ENCODE results near the gene PHF23.

The PHF23 gene

DNA sequence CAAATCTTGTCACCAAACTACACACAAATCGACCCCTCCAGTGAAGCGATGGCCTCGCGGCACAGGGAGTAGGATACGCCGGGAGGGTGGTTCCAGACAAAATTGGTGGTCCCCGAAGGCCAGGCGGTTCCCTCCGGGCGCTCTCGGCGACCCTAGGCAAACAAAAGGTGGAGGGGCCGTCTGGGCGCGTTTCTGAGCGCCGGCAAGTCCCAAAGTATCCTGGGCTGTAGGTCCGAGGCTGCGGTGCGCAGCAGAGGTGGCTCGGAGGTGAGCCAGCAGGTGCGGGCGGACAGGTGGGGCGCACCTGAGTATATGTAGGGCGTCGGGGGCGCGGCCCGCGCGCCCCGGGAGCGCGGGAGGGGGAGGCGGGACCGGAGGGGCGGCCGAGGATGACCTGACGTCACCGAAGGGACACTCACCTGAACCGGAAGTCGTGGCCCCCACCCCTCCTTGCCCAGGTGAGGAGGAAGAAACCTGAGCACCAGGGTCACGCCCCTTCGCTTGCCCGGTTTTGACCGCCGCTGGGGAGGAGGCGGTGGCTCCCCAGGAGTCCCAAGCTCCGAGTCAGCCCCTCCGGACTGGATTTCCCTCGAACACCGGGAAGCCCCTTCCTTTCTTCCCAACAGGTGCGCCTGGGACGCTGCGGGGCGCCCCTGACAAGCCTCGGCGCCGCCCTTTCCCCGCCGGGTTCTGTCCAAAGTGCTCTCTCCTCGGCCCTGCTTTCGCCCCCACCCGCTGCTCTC, 23.1 kb upstream of the PHF23 start, which contains the start of gene CLDN7:
Gene CLDN7, minus strand, starts transcription at position 287 of the 743 bp plus-strand sequence. CDS start 435 bp downstream, outside the sequence.
- TF ChIP-seq, protein P1, sequence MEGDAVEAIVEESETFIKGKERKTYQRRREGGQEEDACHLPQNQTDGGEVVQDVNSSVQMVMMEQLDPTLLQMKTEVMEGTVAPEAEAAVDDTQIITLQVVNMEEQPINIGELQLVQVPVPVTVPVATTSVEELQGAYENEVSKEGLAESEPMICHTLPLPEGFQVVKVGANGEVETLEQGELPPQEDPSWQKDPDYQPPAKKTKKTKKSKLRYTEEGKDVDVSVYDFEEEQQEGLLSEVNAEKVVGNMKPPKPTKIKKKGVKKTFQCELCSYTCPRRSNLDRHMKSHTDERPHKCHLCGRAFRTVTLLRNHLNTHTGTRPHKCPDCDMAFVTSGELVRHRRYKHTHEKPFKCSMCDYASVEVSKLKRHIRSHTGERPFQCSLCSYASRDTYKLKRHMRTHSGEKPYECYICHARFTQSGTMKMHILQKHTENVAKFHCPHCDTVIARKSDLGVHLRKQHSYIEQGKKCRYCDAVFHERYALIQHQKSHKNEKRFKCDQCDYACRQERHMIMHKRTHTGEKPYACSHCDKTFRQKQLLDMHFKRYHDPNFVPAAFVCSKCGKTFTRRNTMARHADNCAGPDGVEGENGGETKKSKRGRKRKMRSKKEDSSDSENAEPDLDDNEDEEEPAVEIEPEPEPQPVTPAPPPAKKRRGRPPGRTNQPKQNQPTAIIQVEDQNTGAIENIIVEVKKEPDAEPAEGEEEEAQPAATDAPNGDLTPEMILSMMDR (IDR thresholded peaks at IDR 0.05; ENCODE audit: borderline replicate concordance, insufficient read depth, low read depth, low read length): no peak
- H3K4me3 ChIP-seq (ENCODE audit: low read depth, low read length): peak within 1 kb of the TSS; percentile 40

DNA sequence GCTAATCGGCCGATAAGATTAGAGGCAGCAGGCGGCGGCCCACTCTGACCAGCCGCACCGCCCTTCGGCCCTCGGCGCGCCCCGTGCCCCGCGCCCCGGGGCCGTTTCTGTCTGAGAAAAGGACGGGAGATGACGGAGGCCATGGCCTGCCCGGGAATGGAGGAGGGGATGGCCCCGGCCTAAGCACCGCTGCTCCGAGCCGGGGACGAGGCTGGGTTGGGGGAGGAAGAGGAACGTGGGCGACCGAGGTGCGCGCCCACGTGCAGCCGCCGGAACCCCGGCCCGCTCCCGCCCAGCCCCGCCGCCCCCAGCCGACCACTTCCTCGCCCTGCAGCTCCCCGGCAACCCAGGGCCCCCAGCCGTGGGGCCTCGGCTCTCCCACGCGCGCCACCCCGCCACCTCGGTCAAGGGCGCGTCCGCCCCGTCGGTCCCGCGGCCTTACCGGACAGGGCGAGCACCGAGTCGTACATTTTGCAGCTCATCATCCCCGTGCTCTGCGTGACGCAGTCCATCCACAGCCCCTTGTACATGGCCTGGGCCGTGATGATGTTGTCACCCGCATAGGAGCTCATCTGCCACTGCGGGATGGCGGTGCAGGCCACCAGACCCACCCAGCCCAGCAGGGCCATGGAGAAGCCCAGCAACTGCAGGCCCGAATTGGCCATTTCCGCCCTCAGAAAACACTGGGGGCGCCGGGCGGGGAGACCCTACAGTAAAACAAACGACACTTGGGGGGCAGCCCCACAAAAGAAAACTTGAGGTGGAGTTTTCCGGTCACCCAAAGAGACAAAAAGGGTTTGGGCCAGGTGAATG, 22.3 kb upstream of the PHF23 start:
- TF ChIP-seq, protein P1 (IDR thresholded peaks at IDR 0.05; ENCODE audit: borderline replicate concordance, insufficient read depth, low read depth, low read length): no peak
- peak overlapping the region; percentile 40 for H3K4me3 ChIP-seq (ENCODE audit: low read depth, low read length)

DNA sequence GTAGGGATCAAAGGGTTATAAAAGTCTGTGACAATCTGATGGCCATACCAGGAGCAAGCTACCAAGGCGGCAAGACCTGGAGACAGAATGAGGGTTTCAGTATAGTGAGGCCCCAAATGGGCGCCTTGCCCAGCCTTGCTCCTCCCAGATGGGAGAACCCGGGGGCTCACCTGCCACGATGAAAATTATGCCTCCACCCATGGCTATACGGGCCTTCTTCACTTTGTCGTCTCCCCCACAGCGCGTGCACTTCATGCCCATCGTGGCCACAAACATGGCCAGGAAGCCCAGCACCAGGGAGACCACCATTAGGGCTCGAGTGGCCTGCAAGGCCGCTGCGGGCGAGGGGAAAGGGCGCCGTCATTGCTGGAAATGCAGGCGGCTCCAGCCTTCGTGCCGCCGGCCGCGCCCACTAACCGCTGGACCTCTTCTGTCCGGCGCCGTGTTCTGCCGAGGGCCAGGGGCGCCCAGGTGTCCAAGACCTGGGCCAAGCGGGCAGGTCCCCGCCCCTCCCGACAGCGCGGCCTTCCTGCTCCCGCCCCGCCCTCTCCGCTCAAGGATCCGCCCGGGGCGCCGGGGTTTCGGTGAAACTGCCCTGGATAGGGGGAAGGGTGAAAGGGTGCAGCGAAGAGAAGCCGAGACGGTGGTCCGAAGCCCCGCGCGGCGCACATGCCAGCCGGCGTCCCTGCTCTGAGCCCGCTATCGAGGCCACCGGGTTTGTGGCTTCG, 21.6 kb upstream of the PHF23 start:
- TF ChIP-seq, protein P1 (IDR thresholded peaks at IDR 0.05; ENCODE audit: borderline replicate concordance, insufficient read depth, low read depth, low read length): no peak
- H3K4me3 ChIP-seq (ENCODE audit: low read depth, low read length): peak overlapping the region; percentile 40

DNA sequence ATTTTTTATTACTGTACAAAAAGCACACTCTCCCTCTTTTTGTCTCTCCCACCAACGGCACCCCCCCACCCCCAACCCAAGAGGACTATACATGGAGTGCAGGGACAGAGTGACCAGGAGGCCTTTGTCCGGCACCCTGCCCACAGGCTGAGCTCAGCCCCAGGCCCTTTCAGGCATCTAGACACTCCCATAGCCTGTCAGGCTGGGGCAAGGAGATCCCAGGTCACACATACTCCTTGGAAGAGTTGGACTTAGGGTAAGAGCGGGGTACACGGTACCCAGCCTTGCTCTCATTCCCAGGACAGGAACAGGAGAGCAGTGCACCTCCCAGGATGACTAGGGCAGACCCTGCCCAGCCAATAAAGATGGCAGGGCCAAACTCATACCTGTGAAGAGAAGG, 20.9 kb upstream of the PHF23 start:
- TF ChIP-seq, protein P1 (IDR thresholded peaks at IDR 0.05; ENCODE audit: borderline replicate concordance, insufficient read depth, low read depth, low read length): no peak
- no peak overlapping the region for H3K4me3 ChIP-seq (ENCODE audit: low read depth, low read length)

DNA sequence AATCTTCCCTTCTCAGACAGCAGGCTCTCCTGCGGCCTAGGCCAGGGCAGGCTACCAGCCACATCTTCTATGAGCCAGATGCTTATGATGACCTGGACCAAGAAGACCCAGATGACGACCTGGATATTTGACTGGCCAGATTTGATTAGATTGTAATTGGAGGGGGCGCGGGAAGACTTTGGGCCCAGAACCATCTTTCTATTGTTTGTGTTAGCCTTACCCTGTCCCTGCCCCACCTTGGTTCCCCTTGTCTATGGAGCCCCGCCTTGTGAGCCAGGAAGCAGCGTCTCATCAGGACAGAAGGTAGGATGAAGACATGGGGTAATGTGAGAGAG, 20.3 kb upstream of the PHF23 start:
- TF ChIP-seq, protein P1 (IDR thresholded peaks at IDR 0.05; ENCODE audit: borderline replicate concordance, insufficient read depth, low read depth, low read length): no peak
- no peak overlapping the region for H3K4me3 ChIP-seq (ENCODE audit: low read depth, low read length)

DNA sequence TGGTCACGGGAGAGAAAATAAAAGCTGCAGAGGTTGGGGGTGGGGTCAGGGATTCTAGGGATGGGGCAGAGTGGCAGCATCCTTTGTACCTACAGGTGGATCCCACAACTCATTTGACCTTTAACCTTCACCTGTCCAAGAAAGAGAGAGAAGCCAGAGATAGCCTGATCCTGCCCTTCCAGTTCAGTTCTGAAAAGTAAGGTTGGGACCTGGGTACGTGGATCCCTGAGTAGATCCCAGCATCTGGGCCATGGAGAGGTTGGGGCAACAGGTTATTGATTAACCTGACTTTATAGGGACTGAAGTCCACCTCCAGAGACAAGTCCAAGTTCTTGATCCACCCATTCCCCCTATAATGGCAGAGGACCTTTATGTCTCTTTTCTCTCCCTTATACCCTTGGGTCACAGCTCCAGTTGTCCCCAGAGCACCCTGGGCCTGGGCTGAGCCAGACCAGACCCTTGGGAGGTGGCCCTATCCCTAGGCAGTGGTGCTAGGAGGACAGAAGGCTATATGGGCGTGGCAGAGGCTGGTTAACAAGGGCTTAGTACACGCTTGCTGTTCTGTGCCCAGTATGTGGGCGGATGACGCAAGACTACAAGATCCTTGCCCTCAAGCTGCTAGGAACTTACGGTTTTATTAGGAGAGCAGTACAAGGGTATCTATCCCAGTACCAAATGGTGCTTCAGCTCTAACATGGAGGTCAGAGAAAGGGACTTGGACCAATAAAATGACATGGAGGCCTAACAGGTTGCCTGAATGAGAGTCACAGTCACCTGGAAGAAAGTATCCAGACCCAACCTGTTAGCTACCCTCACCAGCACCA, 19.7 kb upstream of the PHF23 start:
- TF ChIP-seq, protein P1 (IDR thresholded peaks at IDR 0.05; ENCODE audit: borderline replicate concordance, insufficient read depth, low read depth, low read length): no peak
- H3K4me3 ChIP-seq (ENCODE audit: low read depth, low read length): no peak overlapping the region
